SKM-1 (cell line): ENCODE measurements around the gene NPHP4.
"Not testable (repeated sequence)": the region's sequence is repeated elsewhere in the genome, so short reads cannot be mapped to it uniquely, and the experiment has no call there.

Experiments used
- DNase-seq: peaks from one replicate; lab custom pipeline; 2025; ENCODE audit not compliant: unreplicated experiment; lab: John Stamatoyannopoulos, UW

The NPHP4 gene

DNA sequence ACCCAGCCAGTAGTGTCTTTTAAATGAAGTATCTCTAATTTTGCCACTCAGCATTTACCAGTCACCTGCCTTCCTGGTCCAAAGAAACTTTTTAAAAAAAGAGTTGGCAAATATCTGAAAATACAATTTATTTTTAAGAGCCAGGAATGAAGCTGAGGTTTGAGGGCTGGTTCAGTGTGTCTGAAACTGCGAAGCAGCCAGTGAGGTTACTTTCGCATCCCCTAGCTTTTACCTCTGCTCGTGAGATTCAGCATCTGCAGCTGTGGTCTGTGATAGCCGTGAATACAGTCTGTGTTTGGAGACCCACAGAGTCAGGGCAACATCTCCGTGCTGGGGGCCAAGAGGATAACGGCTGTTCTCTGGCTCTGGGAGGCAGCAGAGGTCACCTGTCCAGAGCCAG is 32.2 kb upstream of the NPHP4 start:
- DNase-seq = no peak

- no peak for DNase-seq
Measured at GRCh38 chr1:6023346-6023745, 31.1 kb upstream of the NPHP4 start.

GRCh38 chr1:6022193-6022592 is 30.0 kb upstream of the NPHP4 start:
- DNase-seq = no peak

- DNase-seq = no peak
Measured at GRCh38 chr1:6019166-6019845, 27.1 kb upstream of the NPHP4 start.

GRCh38 chr1:6017654-6018053 is 25.4 kb upstream of the NPHP4 start:
- DNase-seq = not testable (repeated sequence)

DNA sequence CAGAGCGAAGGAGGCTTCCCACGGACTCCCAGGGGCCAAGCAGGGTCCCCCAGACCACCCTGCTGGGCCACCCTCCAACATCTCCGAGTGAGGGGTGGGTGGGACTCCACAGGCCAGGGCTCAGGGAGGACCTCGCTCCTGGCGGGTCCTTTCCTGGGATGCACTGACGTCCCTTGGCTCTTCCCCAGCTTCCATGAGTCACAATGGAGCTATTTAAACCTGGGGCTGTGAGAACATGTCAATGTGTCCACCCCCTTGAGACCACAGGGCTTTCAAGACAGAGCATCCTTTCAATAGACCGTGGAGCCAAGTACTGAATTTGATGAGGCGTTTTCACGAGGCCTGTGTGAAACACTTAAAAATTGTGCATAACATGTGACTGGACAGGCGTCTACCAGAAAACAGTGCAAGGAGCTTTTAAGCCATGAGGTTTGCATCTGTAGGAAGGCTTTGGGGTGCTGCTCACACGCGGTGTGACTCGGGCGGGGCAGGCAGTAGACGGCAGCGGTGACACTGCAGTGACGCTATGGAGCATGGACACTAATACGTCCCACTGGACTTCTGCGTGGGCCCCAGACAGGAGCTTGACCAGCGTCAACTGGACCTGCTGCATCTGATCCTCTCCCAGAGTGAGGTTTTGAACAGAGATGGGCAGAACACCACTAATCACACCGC is 24.1 kb upstream of the NPHP4 start:
- no peak for DNase-seq

- peak; percentile 18 for DNase-seq
Measured at GRCh38 chr1:6014130-6014999, 22.1 kb upstream of the NPHP4 start.

DNA sequence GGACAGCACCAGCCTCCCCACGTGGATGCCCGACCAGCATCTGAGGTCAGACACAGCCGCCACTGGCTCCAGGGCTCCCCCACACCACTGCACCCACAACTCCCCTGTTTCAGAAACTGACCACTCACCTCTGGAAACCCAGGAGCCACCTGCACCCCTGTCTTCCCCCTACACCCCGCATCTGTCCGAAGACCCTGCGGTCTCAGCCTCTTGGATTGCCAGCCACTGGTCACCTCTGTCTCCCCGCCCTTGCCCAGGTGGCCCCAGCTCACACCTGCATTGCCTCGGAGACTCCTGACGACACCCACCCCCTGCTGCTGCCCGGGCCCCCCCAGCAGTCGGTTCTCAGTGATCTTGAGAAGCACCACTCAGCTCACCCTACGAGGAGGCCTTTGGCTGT is 21.3 kb upstream of the NPHP4 start:
- DNase-seq = no peak

DNA sequence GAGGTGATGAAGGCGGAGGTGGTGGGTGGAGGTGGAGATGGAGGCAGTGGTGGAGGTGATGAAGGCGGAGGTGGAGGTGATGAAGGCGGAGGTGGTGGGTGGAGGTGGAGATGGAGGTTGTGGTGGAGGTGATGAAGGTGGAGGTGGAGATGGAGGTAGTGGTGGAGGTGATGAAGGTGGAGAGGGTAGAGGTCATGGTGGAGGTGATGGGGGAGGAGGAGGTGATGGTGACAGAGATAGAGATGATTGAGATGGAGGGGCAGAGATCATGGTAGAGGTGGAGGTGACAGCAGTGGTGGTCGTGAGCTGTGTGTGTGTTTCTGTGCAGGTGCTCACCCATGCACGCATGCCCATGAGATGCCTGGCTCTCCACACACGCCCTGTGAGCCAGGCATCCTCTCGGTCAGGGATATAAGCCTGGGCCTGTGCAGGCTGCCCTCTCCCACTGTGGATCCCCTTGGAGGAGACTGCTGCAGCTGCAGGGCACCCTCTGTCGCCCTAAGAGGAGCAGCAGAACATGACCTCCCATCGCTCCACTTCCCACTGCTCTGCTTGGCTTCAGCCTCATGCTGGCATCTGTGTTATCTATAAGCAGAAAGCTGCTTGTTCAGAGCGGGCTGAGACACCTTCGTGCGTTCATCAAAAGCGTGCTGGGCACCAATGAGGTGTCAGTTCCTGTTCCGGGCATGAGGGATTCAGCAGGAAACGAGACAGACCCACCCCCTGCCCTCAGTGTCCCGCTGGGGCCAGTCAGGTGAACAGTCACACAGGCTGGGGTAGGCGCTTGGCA is 20.5 kb upstream of the NPHP4 start:
- DNase-seq = no peak

GRCh38 chr1:6011946-6012258 is 19.7 kb upstream of the NPHP4 start:
- DNase-seq = no peak

DNA sequence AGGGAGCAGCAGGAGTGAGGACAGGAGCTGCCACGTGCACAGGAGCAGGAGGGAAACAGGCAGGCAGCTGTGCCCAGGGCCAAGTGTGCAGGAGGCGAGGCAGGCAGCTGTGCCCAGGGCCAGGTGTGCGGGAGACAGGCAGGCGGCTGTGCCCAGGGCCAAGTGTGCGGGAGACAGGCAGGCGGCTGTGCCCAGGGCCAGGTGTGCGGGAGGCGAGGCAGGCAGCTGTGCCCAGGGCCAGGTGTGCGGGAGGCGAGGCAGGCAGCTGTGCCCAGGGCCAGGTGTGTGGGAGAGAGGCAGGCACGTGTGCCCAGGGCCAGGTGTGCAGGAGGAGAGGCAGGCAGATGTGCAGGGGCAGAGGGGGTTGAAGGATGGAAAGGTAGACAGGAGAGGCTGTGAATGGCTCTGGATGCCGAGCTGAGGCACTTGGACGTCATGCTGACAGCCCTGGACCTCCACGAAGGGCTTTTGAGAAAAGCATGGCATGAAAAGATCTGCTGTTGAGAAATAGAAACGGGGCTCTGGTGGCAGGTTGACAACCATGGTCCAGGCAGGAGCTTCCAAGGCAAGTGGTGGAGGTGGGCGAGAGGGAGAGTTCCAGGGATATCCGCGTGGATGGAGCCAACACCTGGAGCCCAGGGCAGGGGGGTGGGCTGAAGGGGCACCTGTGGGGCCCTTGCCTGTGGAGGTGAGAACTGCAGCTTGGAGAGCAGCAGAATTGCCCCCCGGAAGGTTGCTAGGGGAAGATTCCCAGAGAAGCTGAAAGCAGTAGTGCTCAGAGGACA is 19.1 kb upstream of the NPHP4 start:
- DNase-seq = no peak

DNA sequence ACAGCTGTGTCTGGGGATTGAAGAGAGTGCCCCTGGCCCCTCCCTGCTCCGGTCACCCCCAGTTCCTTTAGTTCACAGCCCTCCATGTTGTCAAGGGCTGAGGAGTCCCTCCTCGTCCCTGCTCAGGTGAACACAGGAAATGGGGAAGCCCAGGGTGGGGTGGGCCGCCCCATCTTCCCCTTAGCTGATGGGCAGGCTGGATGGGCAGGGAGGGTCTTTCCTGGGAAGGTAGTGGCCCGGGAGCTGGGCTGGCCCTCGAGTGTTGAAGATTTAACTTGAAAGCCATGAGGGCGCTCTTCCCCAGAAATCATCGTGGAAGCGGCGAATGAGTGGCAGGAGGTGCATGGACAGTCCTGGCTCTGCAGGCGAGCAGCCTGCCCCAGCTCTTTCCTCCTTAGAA is 18.3 kb upstream of the NPHP4 start:
- DNase-seq = no peak

DNA sequence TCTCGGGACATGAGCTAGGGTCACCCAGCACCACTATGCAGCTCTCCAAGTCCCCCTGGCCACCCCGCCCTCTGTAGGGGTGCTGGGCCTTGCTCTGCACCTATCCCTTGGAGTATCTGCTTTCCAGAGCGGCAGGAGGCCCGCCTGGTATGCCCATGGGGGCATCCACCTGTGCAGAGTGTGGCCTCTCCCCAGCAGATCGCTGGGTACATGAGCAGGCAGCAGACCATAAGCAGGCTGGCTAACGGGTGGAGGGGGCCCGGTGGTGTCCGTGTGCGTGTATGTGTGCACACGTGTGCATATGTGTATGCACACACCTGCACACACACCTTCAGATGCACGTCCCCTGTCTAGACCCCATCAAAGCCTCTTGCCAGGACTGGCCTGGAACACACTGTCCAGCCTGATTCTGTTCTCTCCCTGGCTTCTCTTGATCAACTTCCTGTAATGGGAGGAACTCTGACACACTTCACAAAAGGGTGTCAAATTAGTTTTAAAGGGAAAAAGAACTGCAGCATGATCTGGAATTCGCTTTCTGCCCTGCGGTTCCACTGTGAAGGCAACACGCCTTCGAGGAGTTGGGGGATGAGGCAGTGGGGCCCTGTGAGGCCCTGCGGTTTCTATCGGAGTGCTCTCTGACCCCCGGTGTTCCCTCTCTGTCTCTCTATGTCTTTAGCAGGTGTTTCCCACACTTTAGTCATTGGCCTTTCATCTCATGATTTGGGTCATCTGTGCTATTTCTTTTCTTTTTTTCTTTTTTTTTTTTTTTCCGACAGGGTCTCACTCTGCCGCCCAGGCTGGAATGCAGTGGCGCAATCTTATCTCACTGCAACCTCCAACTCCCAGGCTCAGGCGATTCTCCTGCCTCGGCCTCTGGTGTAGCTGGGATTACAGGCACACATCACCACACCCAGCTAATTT is 17.2 kb upstream of the NPHP4 start:
- no peak for DNase-seq

DNA sequence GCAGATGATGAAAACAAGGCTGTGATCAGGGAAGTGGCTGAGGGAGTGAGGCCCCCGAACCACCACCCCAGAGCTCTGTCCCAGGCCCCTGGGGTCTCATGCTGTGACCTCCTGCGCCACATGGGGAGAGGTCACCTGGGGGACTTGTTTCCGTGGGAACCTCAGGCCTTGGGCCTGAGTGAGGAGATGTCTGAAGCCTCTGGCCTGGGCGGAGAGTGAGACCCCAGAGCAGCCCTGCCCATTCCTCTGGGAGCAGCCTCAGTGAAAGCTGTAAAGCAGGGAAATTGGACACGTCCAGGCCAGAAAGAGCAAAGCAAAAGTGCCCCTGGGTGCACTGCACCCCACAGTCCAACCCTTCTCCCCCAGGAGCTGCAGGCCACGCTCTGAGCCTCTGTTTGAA is 16.5 kb upstream of the NPHP4 start:
- DNase-seq = no peak

DNA sequence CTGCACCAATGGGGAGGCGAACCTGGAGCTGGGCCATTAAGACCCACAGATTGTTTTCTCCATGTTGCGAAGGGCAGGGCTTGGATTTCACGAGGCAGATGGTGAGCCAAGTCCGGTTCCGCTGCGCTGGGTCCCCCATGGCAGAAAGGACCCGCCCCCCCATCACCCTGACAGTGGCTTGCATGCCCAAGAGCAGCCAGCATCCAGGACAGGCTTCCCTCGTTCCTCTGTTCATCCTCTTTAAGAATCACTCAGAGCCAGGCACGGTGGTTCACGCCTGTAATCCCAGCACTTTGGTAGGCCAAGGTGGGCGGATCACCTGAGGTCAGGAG is 15.8 kb upstream of the NPHP4 start:
- DNase-seq = no peak

DNA sequence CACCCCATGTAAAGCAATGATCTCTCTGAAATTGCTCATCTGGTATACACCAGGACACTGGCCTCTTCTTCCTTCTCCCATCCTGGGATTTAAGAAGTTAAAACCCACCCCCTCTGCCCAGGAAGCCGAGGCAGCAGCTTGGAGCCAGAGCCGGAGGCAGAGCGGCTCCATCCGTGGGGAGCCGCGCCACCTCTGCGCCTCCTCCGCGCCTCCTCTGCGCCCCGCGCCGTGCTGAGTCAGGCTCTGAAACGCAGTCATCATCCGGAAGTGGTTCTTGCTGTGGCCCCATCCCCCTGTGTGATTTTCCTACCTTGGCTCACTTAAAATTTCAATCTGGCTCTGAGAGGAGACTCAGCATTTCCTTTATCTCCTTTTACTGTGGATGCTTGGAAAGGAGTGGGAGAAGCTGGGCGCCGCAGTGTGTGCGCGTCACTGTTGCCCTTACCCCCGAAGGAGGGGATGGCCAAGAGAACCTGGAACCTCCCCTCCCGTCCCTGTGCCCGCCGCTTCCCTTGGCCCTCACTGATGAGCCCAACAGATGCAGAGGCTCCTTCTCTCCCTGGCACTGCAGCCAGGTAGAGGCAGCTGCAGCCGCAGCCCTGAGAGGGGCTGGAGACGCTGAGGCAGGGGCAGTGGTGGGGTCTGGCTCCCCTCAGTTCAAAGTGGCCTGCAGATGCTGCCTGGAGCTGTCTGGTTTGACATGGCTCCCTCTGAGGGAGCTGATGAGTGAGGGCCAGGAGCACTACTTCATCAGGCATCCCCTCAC is 15.3 kb upstream of the NPHP4 start:
- no peak for DNase-seq

DNA sequence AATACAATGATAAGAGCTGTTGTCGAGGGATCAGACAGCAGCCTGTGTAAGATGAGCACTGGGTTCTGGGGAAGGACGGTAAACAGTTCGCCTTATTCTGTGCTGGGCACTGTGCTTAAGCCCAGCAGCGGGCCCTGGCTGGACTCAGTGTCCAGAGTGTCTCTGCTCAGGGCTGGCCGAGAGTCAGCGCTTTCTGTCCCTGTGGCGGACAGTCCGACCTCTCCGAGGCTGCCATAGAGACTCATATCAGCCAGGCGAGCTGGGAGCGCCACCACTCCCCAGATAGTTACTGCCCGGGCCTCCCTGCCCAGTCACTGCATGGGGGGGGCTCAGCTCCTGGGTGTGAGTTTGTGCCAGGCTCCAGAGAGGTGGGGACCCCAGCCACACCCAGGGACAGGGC is 14.7 kb upstream of the NPHP4 start:
- no peak for DNase-seq

DNA sequence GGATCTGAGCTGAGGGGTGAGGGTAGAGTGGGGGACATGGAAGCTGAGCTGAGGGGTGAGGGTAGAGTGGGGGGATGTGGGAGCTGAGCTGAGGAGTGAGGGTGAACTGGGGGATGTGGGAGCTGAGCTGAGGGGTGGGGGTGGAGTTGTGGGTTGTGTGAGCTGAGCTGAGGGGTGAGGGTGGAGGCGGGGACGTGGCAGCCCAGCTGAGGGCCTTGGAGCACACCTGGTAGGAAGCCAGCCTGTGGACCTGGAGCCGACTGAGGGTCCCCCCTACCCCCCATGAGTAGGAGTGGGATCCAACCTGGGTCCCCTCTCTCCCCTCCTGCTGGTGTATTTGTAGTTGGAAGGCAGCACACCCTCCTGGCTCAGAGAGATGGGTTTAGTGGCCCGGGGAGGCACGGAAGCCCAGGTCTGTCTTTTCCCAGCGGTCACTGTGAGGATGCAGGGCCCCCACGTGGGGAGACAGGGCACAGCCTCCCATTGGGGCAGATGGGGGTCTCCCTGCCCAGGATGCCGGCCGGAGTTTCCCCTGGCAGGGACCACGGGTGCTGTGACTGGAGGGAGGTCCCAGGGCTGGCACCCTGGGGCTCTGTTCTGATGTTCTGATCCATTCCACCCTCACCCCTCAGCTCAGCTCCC is 13.2 kb upstream of the NPHP4 start:
- no peak for DNase-seq
